Stimulated activated naive CD4-positive, alpha-beta T cell treated with Interleukin-2 at 50 U/mL for 16 hours (primary cell): Measurements from ENCODE around the gene MARCHF9.

ENCODE experiments used
- DNase-seq: peaks from one replicate; lab custom pipeline; 2025; lab: John Stamatoyannopoulos, UW

MARCHF9 gene

GRCh38 chr12:57755194-57755453 is 221 bp downstream of the MARCHF9 start:
- DNase-seq, result no peak

- DNase-seq, result peak; percentile 9
Measured at GRCh38 chr12:57755454-57756372, 810 bp downstream of the MARCHF9 start.

GRCh38 chr12:57756406-57757341 is 1.8 kb downstream of the MARCHF9 start:
- DNase-seq, result peak; percentile 65

- DNase-seq, result no peak
Measured at GRCh38 chr12:57757771-57758170, 2.9 kb downstream of the MARCHF9 start.

- no peak for DNase-seq
Measured at GRCh38 chr12:57758552-57759359, 3.9 kb downstream of the MARCHF9 start.

DNA sequence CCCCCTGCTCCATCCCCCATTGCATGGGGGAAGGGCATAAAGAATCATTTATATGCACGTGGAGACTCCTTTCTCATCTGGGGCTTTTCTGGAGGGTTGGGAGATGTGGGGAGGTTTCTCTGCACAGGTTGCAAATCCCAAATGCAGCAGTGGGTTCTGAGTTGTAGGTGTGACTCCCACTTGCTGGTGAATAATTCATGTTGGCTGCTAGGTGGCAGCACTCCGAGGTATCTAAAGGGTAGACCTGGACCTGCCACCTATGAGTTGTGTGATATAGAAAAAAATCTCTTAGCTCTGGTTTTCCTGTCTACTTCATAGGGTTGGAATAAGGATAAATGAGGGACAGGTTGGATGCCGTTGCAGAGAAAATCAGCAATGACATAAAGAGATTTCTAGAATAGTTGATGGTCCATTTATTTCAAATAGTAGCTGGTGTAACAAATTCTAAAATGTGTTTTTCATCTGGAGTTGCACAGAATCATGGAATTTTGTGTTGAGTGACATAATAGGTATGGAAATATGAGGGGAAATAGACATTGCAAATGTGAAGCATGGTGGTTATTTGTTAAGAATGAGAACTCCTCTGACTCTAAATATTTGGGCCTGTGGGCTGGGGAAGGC is 4.6 kb downstream of the MARCHF9 start:
- DNase-seq, result peak; percentile 40

GRCh38 chr12:57760347-57760982 is 5.6 kb downstream of the MARCHF9 start:
- DNase-seq, result no peak

DNA sequence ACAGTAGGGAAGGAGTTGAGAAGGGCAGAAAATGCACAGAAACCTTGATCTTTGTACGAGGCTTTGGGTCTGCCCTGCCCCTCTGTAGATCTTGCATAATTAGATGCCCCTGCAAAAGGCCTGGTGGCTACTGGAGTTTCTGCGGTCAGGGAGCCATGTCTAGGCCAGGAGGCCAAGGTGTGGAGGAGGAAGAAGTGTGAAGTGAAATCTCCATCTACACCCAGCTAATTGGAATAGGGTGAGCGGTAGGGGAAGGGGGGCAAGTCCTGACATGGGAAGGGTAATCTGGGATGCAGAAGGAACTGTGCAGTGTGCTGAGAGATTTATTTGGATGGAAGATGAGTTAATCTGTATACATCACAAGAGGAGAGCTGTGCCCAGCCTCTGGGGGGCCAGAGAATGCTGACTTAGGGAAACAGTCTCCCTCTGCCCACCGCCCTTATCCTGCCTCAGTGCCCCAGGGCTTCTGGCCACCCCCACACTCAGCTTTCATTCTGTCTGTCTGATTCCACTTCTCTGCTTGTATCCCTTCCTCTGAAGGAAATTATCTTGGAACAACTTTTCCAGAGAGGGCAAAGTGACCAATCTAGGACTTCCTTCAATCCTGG is 6.6 kb downstream of the MARCHF9 start:
- no peak for DNase-seq

GRCh38 chr12:57762463-57762862 is 7.6 kb downstream of the MARCHF9 start:
- no peak for DNase-seq

DNA sequence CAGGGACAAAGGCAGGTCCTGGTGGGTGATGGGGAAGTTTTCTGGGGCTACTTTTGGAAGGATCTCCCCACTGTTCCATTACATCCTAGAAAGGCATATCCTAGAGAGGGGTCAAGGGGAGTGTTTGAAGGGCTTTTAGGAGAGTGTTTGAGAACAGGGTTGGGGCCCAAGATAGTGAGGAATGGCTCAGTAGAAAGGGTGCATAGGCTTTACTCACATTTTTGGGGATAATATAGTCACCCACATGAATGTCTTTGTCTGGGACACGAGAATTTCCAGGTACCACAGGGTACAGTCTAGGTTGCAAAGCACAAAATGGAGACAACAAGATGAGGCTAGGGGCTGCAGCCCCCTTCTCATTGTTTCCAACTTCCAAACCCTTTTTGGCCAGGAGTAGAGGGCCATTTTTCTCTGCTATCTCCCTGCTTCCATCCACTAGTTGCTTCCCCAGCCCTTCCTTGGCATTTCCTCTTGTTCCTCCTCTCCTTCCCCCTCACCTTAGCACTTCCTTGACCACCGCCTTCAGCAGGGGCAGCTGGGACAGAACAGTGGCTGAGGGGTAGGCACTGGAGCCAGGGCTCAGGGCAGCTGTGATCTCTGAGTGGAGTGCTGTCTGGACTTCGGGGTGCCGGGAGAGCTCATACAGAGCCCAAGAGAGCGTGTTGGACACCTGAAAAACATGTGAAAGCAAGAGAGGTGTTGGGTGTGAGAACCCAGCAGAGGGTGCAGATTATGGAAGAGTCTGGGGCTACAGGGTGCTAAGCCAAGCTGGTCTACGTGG is 9.2 kb downstream of the MARCHF9 start:
- DNase-seq, result no peak

GRCh38 chr12:57764662-57765002 is 9.7 kb downstream of the MARCHF9 start:
- DNase-seq, result peak; percentile 39

GRCh38 chr12:57765003-57765697 is 10.2 kb downstream of the MARCHF9 start:
- peak; percentile 59 for DNase-seq

DNA sequence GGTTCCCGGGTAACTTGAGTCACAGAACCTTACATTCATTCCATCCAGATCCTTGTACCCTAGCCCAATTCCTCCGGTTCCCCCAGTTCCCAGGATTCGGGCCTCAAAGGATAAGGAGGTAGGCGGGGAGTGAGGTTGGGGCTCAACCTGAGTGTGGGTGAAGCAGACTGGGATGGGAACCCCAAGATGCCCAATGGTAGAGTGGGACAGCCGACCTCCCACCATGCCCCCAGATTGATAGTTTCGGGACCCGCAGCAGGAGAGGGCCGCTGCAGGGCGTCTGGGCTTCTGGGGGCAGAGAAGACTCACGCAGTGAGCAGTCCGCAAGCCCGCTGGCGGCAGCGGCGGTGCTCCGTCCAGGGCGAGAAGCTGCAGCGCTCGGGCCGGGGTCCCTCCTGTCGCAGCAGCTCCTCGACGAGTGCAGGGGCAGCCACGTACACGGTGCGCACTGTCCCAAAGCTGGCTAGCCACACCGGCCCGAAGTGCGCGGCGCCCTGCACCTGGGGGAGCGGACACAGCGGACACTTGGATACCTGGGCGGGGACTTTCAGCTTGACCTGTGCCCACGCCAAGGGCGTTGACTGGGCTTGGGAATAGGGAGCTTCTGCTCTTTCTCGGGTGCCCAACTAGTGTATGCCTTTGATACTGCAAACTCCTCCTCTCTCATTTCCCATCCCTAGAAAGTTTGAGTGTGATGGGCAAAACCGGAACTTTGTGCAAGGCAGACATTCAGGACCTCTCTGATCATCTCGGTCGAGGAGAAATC is 11.0 kb downstream of the MARCHF9 start:
- DNase-seq, result no peak

DNA sequence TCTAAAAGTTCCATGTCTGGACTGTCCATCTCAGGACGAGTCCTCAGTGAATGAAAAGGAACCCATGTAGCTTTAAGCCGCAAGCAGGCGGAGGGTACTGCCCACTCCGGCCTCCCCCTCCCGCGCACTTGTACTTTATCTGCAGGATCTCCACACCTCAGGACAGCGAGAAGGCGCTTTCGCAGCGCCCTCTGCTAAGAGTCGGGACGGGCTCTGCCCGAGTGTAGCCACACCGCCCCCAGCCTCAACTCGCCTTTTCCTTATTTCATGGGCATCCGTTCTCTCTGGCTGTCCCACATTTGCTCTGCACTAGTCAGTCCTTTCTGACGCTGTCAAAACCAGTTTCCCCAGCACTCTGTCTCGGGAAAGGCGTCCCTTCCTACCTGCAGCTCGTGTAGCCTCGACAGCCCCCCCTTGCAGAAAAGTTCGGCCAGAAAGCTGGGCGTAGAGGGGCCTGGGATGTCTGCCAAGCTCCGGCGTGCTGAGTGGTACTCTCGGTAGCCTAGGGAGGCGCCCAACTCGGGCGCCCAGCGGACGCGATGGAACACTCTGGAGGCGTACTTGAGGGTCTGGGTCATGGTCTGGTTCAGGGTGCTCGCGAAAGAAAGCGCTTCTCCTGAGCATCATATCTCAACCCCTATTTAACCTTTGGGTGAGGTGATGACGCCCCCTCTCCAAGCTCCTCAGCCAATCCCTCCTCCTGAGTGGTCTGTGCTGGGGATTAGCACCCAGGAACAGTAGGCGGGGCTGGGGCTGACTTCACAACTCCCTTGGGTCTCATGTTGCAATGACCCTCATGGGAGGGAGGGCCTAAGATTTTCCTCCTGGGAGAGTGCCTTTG is 11.8 kb downstream of the MARCHF9 start, which contains the start of gene CYP27B1:
TSS of gene CYP27B1 (minus strand) at position 615 of the 841 bp plus-strand sequence. CDS start at position 578, 37 bp downstream.
- DNase-seq, result no peak

GRCh38 chr12:57767305-57767698 is 12.4 kb downstream of the MARCHF9 start:
- DNase-seq, result no peak

GRCh38 chr12:57767876-57768275 is 13.0 kb downstream of the MARCHF9 start:
- DNase-seq, result no peak

DNA sequence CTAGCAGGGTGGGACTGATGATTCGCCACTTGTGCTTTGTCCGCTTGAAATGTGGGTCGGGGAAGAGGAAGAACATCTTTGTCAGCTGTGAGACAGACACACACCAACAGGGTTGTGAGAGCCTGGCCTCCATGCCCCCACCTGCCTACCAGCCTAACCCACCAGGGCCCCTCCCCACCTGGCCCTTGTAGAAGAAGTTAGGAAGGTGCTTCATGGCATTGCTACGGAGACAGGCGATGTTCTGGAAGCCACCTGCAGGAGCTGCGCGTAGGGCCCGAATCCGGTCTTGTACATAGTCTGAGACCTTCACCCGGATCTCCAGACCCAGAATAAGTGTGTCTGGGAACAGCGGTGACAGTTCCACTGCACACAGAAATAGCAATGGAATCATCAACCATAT is 14.7 kb downstream of the MARCHF9 start:
- no peak for DNase-seq

- DNase-seq, result no peak
Measured at GRCh38 chr12:57770734-57771133, 15.8 kb downstream of the MARCHF9 start.
